ENCODE results near the gene DLEC1. TPM values are rescaled to one million over a fixed set of nuclear protein-coding genes. Genes with fewer than 3 reads are reported as not detected.

The DLEC1 gene
- total and polyA plus RNA-seq, 7 experiments from 2014 or later = 0.41 to 9.4 (median 5.6) TPM

DNA sequence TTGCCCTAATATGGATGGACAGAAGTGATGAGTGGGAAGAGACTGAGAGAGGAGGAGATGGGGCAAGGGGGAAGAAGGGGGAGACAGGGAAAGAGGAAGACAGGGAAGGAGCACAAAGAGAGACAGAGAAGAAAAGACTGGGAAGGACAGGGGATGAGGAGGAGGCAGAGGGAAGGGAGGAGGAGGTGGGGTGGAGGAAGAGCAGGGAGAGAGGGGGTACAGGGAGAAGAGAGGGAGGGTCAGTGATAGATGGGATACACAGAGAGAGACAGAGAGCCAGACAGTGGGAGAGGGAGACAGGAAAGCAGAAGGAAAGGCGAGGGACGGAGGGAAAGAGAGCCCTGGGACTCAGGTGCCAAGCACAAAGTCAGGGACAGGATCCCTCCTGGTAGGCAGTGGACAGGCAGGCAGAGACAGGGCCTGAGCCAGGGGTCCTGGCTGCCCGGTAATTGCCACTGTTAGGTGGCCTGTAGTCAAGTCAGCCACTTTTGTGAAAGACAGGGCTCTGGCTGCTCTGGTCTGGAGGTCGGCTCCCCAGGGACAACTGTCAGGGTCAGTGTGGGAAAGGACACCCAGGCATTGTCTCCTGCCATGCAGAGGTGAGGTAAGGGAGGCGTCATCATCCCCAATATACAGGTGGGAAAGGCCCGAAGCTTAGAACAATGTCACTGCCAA, 38.6 kb upstream of the DLEC1 start:
- Histone ChIP-seq H3K27ac (ENCODE audit: low read depth, low read length) (no peak overlapping the region), H3K9me3 (ENCODE audit: control insufficient read depth in 2 of 3, low read length in 3 of 3) (no peaks in the 10 kb centered on the region), H3K36me3 (ENCODE audit: control insufficient read depth in 2 of 3, insufficient read depth in 3 of 3, low read length in 3 of 3) (peaks cover 0 to 62% (median 0%) of the 10 kb centered on the region in 3 experiments), H3K27me3 (ENCODE audit: control insufficient read depth in 2 of 2, insufficient read depth in 2 of 2, low read length in 2 of 2) (no peaks in the 10 kb centered on the region), H3K4me3 (ENCODE audit: low read length) (no peak overlapping the region), H3K4me1 (ENCODE audit: control insufficient read depth in 2 of 2, insufficient read depth in 2 of 2, low read length in 2 of 2) (peaks cover 28 to 31% of the 10 kb centered on the region in 2 donors)
- peak overlapping the region in 7 of 9 donors; percentile 26 to 96 (median 71) for H3K27ac Mint-ChIP-seq
- intact Hi-C loops (cut with micrococcal nuclease) = no loop called here
- POLR2A ChIA-PET = no interaction called here
- ATAC-seq (no peak), DNase-seq (no peak)
- CTCF ChIA-PET = interaction anchor here (1.9 kb wide), 2 partner anchors 25 to 26 kb away, joined by 5 to 7 read pairs; no protein-coding TSS in a partner anchor
- peaks cover 7 to 38% (median 11%) of the 10 kb centered on the region in 5 donors for H3K36me3 Mint-ChIP-seq
- H3K4me3 Mint-ChIP-seq = peak overlapping the region in 2 of 10 donors; percentile 32 to 61
- H3K9me3 Mint-ChIP-seq = no peaks in the 10 kb centered on the region
- peaks cover 39 to 64% (median 54%) of the 10 kb centered on the region in 7 donors for H3K4me1 Mint-ChIP-seq
- no peaks in the 10 kb centered on the region for H3K27me3 Mint-ChIP-seq

GRCh38 chr3:38000965-38001455, 38.0 kb upstream of the DLEC1 start:
- H3K4me1 Mint-ChIP-seq = peaks cover 34 to 57% (median 48%) of the 10 kb centered on the region in 7 donors
- peak overlapping the region in 3 of 9 donors; percentile 14 to 96 (median 94) for H3K27ac Mint-ChIP-seq
- H3K36me3 Mint-ChIP-seq = peaks cover 7 to 34% (median 11%) of the 10 kb centered on the region in 5 donors
- H3K27me3 Mint-ChIP-seq = no peaks in the 10 kb centered on the region
- no peak overlapping the region for H3K4me3 ChIP-seq (ENCODE audit: low read length)
- H3K4me3 Mint-ChIP-seq = no peak overlapping the region
- intact Hi-C loops (cut with micrococcal nuclease) = no loop called here
- peaks cover 21 to 25% of the 10 kb centered on the region in 2 donors for H3K4me1 ChIP-seq (ENCODE audit: control insufficient read depth in 2 of 2, insufficient read depth in 2 of 2, low read length in 2 of 2)
- H3K27me3 ChIP-seq (ENCODE audit: control insufficient read depth in 2 of 2, insufficient read depth in 2 of 2, low read length in 2 of 2) = no peaks in the 10 kb centered on the region
- ATAC-seq (no peak), DNase-seq (no peak)
- no peak overlapping the region for H3K27ac ChIP-seq (ENCODE audit: low read depth, low read length)
- ChIA-PET CTCF (interaction anchor here (1.2 to 1.9 kb wide), 4 partner anchors 21 to 39 kb away, joined by 4 to 7 read pairs (median 4); no protein-coding TSS in a partner anchor), POLR2A (no interaction called here)
- no peaks in the 10 kb centered on the region for H3K9me3 Mint-ChIP-seq
- no peaks in the 10 kb centered on the region for H3K9me3 ChIP-seq (ENCODE audit: control insufficient read depth in 2 of 3, low read length in 3 of 3)
- H3K36me3 ChIP-seq (ENCODE audit: control insufficient read depth in 2 of 3, insufficient read depth in 3 of 3, low read length in 3 of 3) = peaks cover 0 to 68% (median 0%) of the 10 kb centered on the region in 3 experiments

DNA sequence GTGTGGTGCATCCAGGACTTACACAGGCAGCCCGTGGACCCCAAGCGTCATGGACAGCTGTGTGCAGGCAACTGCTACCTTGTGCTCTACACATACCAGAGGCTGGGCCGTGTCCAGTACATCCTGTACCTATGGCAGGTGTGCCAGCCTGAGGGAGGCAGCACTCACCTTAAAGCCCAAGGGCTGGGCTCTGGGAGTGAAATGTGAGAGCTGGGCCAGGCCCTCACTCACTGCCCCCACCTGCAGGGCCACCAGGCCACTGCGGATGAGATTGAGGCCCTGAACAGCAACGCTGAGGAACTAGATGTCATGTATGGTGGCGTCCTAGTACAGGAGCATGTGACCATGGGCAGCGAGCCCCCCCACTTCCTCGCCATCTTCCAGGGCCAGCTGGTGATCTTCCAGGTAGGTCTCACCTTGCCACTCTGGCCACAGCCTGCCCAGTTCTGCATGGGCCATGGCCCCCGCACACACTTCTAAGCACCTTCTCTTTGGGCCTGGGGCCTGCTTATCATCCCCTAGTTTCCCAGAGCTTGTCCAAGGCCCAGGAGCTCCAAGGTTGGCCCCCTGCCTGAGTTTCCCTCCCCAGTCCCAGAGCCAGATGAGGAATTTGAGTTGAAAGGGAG, 37.4 kb upstream of the DLEC1 start:
- peaks cover 16 to 19% of the 10 kb centered on the region in 2 donors for H3K4me1 ChIP-seq (ENCODE audit: control insufficient read depth in 2 of 2, insufficient read depth in 2 of 2, low read length in 2 of 2)
- ChIA-PET CTCF (interaction anchor here (0.9 to 1.9 kb wide), 5 partner anchors 20 to 43 kb away, joined by 3 to 7 read pairs (median 4); no protein-coding TSS in a partner anchor), POLR2A (interaction anchor here (1.0 kb wide), 1 partner anchor 38 kb away, joined by 4 read pairs; the partner anchor contains the start of gene DLEC1)
- no peak for DNase-seq
- H3K9me3 ChIP-seq (ENCODE audit: control insufficient read depth in 2 of 3, low read length in 3 of 3) = no peaks in the 10 kb centered on the region
- Mint-ChIP-seq H3K36me3 (peaks cover 3 to 29% (median 8%) of the 10 kb centered on the region in 5 donors), H3K9me3 (no peaks in the 10 kb centered on the region), H3K27me3 (no peaks in the 10 kb centered on the region), H3K4me3 (no peak overlapping the region), H3K27ac (peak overlapping the region in 1 of 9 donors; percentile 24), H3K4me1 (peaks cover 29 to 52% (median 43%) of the 10 kb centered on the region in 7 donors)
- no peak overlapping the region for H3K4me3 ChIP-seq (ENCODE audit: low read length)
- no peak overlapping the region for H3K27ac ChIP-seq (ENCODE audit: low read depth, low read length)
- intact Hi-C loops (cut with micrococcal nuclease) = no loop called here
- ATAC-seq = no peak
- H3K27me3 ChIP-seq (ENCODE audit: control insufficient read depth in 2 of 2, insufficient read depth in 2 of 2, low read length in 2 of 2) = no peaks in the 10 kb centered on the region
- H3K36me3 ChIP-seq (ENCODE audit: control insufficient read depth in 2 of 3, insufficient read depth in 3 of 3, low read length in 3 of 3) = peaks cover 0 to 74% (median 0%) of the 10 kb centered on the region in 3 experiments

- no peak overlapping the region for H3K4me3 Mint-ChIP-seq
- H3K4me1 ChIP-seq (ENCODE audit: control insufficient read depth in 2 of 2, insufficient read depth in 2 of 2, low read length in 2 of 2) = peaks cover 9 to 12% of the 10 kb centered on the region in 2 donors
- intact Hi-C loops (cut with micrococcal nuclease) = no loop called here
- no peaks in the 10 kb centered on the region for H3K27me3 Mint-ChIP-seq
- H3K27me3 ChIP-seq (ENCODE audit: control insufficient read depth in 2 of 2, insufficient read depth in 2 of 2, low read length in 2 of 2) = no peaks in the 10 kb centered on the region
- CTCF ChIA-PET = interaction anchor here (0.9 to 1.9 kb wide), 6 partner anchors 19 to 44 kb away, joined by 3 to 32 read pairs (median 4); no protein-coding TSS in a partner anchor
- peaks cover 23 to 44% (median 37%) of the 10 kb centered on the region in 7 donors for H3K4me1 Mint-ChIP-seq
- H3K36me3 ChIP-seq (ENCODE audit: control insufficient read depth in 2 of 3, insufficient read depth in 3 of 3, low read length in 3 of 3) = peaks cover 0 to 82% (median 0%) of the 10 kb centered on the region in 3 experiments
- no peaks in the 10 kb centered on the region for H3K9me3 ChIP-seq (ENCODE audit: control insufficient read depth in 2 of 3, low read length in 3 of 3)
- POLR2A ChIA-PET = interaction anchor here (1.0 kb wide), 1 partner anchor 37 kb away, joined by 4 read pairs; the partner anchor contains the start of gene DLEC1
- ATAC-seq = no peak
- no peak overlapping the region for H3K27ac ChIP-seq (ENCODE audit: low read depth, low read length)
- no peaks in the 10 kb centered on the region for H3K9me3 Mint-ChIP-seq
- H3K27ac Mint-ChIP-seq = no peak overlapping the region
- no peak for DNase-seq
- H3K36me3 Mint-ChIP-seq = peaks cover 0 to 24% (median 4%) of the 10 kb centered on the region in 5 donors
- H3K4me3 ChIP-seq (ENCODE audit: low read length) = no peak overlapping the region
Measured at GRCh38 chr3:38002291-38002876, 36.6 kb upstream of the DLEC1 start.

DNA sequence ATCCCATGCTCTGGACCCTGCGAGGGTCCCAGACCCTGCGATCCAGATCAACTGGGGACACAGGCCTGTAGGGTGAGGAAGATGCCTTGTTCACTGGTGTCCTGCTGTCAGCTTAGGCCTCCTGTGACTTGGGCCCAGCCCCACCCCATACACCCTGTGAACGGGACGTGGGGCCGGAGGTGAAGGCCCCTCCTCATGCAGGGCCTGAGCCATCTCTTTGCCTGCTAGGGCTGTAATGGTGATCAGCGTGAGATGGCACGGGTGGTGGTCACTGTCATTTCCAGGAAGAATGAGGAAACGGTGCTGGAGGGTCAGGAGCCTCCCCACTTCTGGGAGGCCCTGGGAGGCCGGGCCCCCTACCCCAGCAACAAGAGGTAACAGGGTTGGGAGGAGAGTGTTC, 36.1 kb upstream of the DLEC1 start:
- Histone ChIP-seq H3K4me3 (ENCODE audit: low read length) (no peak overlapping the region), H3K27ac (ENCODE audit: low read depth, low read length) (no peak overlapping the region), H3K36me3 (ENCODE audit: control insufficient read depth in 2 of 3, insufficient read depth in 3 of 3, low read length in 3 of 3) (peaks cover 0 to 83% (median 4%) of the 10 kb centered on the region in 3 experiments), H3K4me1 (ENCODE audit: control insufficient read depth in 2 of 2, insufficient read depth in 2 of 2, low read length in 2 of 2) (peaks cover 7 to 8% of the 10 kb centered on the region in 2 donors), H3K27me3 (ENCODE audit: control insufficient read depth in 2 of 2, insufficient read depth in 2 of 2, low read length in 2 of 2) (no peaks in the 10 kb centered on the region), H3K9me3 (ENCODE audit: control insufficient read depth in 2 of 3, low read length in 3 of 3) (no peaks in the 10 kb centered on the region)
- no peaks in the 10 kb centered on the region for H3K9me3 Mint-ChIP-seq
- no peaks in the 10 kb centered on the region for H3K27me3 Mint-ChIP-seq
- POLR2A ChIA-PET = interaction anchor here (0.7 kb wide), 1 partner anchor 27 kb away, joined by 3 read pairs; no protein-coding TSS in a partner anchor
- DNase-seq = no peak
- H3K36me3 Mint-ChIP-seq = peaks cover 0 to 24% (median 4%) of the 10 kb centered on the region in 5 donors
- peak overlapping the region in 6 of 9 donors; percentile 46 to 90 (median 70) for H3K27ac Mint-ChIP-seq
- CTCF ChIA-PET = interaction anchor here (0.9 to 1.9 kb wide), 3 partner anchors 18 to 38 kb away, joined by 3 to 32 read pairs (median 4); no protein-coding TSS in a partner anchor
- intact Hi-C loops (cut with micrococcal nuclease) = loop anchor here (1.0 kb wide), 2 partner anchors 29 to 148 kb away; no protein-coding TSS in a partner anchor
- no peak for ATAC-seq
- no peak overlapping the region for H3K4me3 Mint-ChIP-seq
- peaks cover 23 to 39% (median 35%) of the 10 kb centered on the region in 7 donors for H3K4me1 Mint-ChIP-seq

- Histone ChIP-seq H3K27me3 (ENCODE audit: control insufficient read depth in 2 of 2, insufficient read depth in 2 of 2, low read length in 2 of 2) (no peaks in the 10 kb centered on the region), H3K27ac (ENCODE audit: low read depth, low read length) (no peak overlapping the region), H3K36me3 (ENCODE audit: control insufficient read depth in 2 of 3, insufficient read depth in 3 of 3, low read length in 3 of 3) (peaks cover 0 to 88% (median 4%) of the 10 kb centered on the region in 3 experiments), H3K9me3 (ENCODE audit: control insufficient read depth in 2 of 3, low read length in 3 of 3) (no peaks in the 10 kb centered on the region), H3K4me3 (ENCODE audit: low read length) (no peak overlapping the region), H3K4me1 (ENCODE audit: control insufficient read depth in 2 of 2, insufficient read depth in 2 of 2, low read length in 2 of 2) (peaks cover 3 to 4% of the 10 kb centered on the region in 2 donors)
- peaks cover 0 to 24% (median 4%) of the 10 kb centered on the region in 5 donors for H3K36me3 Mint-ChIP-seq
- POLR2A ChIA-PET = interaction anchor here (0.6 to 1.4 kb wide), 4 partner anchors 27 to 455 kb away, joined by 3 to 5 read pairs (median 4); partner anchors contain the start of gene DLEC1
- intact Hi-C loops (cut with micrococcal nuclease) = loop anchor here (1.0 kb wide), 2 partner anchors 29 to 148 kb away; no protein-coding TSS in a partner anchor
- ATAC-seq = peak; percentile 58
- peak; percentile 39 to 73 (median 57) for DNase-seq
- H3K4me3 Mint-ChIP-seq = no peak overlapping the region
- H3K4me1 Mint-ChIP-seq = peaks cover 23 to 37% (median 30%) of the 10 kb centered on the region in 7 donors
- H3K27me3 Mint-ChIP-seq = no peaks in the 10 kb centered on the region
- H3K27ac Mint-ChIP-seq = peak overlapping the region in 6 of 9 donors; percentile 46 to 90 (median 70)
- H3K9me3 Mint-ChIP-seq = no peaks in the 10 kb centered on the region
- CTCF ChIA-PET = interaction anchor here (0.6 to 2.3 kb wide), 9 partner anchors 9 to 196 kb away, joined by 3 to 32 read pairs (median 5); partner anchors contain the start of gene DLEC1
Measured at GRCh38 chr3:38003371-38003816, 35.6 kb upstream of the DLEC1 start.

Measured in naive thymus-derived CD4-positive, alpha-beta T cell (primary cell).